ENCODE data around the gene C9orf78. TPM values are rescaled to one million over a fixed set of nuclear protein-coding genes. Genes with fewer than 3 reads are reported as not detected.
A peak's percentile ranks its signal among the peaks of the same experiment; 100 is the strongest.

C9orf78 gene
- total RNA-seq, 1 donor from 2014 or later: 38.0 TPM

DNA sequence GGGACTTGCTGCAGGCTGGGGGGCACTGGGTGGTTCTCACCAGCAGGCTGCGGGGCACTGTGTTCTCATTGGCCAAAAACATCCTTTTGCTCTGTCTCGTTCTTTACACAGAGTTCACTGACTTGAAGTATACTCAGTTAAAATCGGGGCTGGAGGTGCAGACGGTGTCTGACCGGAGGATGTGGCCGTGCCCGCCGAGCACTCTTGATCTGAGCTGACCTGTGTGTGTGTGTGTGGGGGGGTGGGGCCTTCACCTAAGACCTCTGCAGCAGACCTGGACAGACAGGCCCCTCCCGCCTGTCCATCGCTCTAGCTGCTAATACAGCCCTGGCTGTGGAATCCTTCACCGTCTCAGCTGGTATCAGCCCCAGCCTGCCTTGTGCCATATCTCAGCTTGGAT lies 25.0 kb downstream of the C9orf78 start:
- Mint-ChIP-seq H3K36me3 (ENCODE audit: low read depth, unreplicated experiment) (peaks cover 27% of the 10 kb centered on the region), H3K27ac (ENCODE audit: unreplicated experiment) (peak overlapping the region; percentile 69), H3K4me1 (ENCODE audit: low read depth, unreplicated experiment) (peaks cover 24% of the 10 kb centered on the region), H3K4me3 (ENCODE audit: unreplicated experiment) (no peak overlapping the region), H3K27me3 (ENCODE audit: low read depth, unreplicated experiment) (no peaks in the 10 kb centered on the region), H3K9me3 (ENCODE audit: unreplicated experiment) (no peaks in the 10 kb centered on the region)
- H3K4me1 ChIP-seq (ENCODE audit: insufficient read depth, low read length): no peaks in the 10 kb centered on the region
- peaks cover 12% of the 10 kb centered on the region for H3K36me3 ChIP-seq (ENCODE audit: insufficient read depth, low read length)
- peaks cover 40% of the 10 kb centered on the region for H4K20me1 ChIP-seq (ENCODE audit: insufficient read depth, low read length)
- no peaks in the 10 kb centered on the region for H3K27me3 ChIP-seq (ENCODE audit: insufficient read depth, low read length)
- H3K27ac ChIP-seq (ENCODE audit: low read depth, low read length): no peak overlapping the region
- H3K9ac ChIP-seq (ENCODE audit: low read length): no peak overlapping the region
- no peak overlapping the region for H3K4me3 ChIP-seq (ENCODE audit: insufficient read depth, low read depth, low read length)
- no peak for FAIRE-seq
- peaks cover 17% of the 10 kb centered on the region for H3K79me2 ChIP-seq (ENCODE audit: insufficient read depth, low read length)
- DNase-seq (ENCODE audit: low read depth): no peak
- TF ChIP-seq, protein P1, sequence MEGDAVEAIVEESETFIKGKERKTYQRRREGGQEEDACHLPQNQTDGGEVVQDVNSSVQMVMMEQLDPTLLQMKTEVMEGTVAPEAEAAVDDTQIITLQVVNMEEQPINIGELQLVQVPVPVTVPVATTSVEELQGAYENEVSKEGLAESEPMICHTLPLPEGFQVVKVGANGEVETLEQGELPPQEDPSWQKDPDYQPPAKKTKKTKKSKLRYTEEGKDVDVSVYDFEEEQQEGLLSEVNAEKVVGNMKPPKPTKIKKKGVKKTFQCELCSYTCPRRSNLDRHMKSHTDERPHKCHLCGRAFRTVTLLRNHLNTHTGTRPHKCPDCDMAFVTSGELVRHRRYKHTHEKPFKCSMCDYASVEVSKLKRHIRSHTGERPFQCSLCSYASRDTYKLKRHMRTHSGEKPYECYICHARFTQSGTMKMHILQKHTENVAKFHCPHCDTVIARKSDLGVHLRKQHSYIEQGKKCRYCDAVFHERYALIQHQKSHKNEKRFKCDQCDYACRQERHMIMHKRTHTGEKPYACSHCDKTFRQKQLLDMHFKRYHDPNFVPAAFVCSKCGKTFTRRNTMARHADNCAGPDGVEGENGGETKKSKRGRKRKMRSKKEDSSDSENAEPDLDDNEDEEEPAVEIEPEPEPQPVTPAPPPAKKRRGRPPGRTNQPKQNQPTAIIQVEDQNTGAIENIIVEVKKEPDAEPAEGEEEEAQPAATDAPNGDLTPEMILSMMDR (IDR thresholded peaks at IDR 0.05; ENCODE audit: insufficient read depth, low read depth, low read length): no peak
- TF ChIP-seq EZH2 (IDR thresholded peaks at IDR 0.05; ENCODE audit: insufficient read depth, low read length): no peak
- no peak overlapping the region for H3K4me2 ChIP-seq (ENCODE audit: low read length)
- H3K9me3 ChIP-seq (ENCODE audit: insufficient read depth, low read depth, low read length): no peaks in the 10 kb centered on the region
- H2AFZ ChIP-seq (ENCODE audit: low read depth, low read length): no peak overlapping the region

DNA sequence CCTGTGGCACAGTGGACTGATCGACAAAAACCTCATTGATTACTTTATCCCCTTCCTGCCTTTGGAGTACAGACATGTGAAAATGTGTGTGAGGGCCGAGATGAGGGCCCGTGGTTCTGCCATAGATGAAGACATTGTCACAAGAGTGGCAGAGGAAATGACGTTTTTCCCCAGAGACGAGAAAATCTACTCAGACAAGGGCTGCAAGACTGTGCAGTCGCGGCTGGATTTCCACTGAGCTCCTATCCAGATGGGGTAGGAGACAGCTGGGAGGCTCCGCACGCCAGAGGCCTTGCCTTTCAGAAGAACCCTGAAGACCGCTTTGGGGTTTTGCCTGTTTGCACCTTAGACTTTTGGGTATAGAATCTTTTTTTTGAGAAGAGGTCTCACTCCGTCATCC lies 25.7 kb downstream of the C9orf78 start:
- H3K36me3 ChIP-seq (ENCODE audit: insufficient read depth, low read length): peaks cover 12% of the 10 kb centered on the region
- no peak overlapping the region for H3K4me2 ChIP-seq (ENCODE audit: low read length)
- no peak overlapping the region for H3K27ac ChIP-seq (ENCODE audit: low read depth, low read length)
- H3K27me3 ChIP-seq (ENCODE audit: insufficient read depth, low read length): no peaks in the 10 kb centered on the region
- Mint-ChIP-seq H3K27ac (ENCODE audit: unreplicated experiment) (no peak overlapping the region), H3K9me3 (ENCODE audit: unreplicated experiment) (no peaks in the 10 kb centered on the region), H3K36me3 (ENCODE audit: low read depth, unreplicated experiment) (peaks cover 27% of the 10 kb centered on the region), H3K27me3 (ENCODE audit: low read depth, unreplicated experiment) (no peaks in the 10 kb centered on the region), H3K4me1 (ENCODE audit: low read depth, unreplicated experiment) (peaks cover 25% of the 10 kb centered on the region), H3K4me3 (ENCODE audit: unreplicated experiment) (no peak overlapping the region)
- no peaks in the 10 kb centered on the region for H3K4me1 ChIP-seq (ENCODE audit: insufficient read depth, low read length)
- no peak overlapping the region for H3K4me3 ChIP-seq (ENCODE audit: insufficient read depth, low read depth, low read length)
- H3K9me3 ChIP-seq (ENCODE audit: insufficient read depth, low read depth, low read length): no peaks in the 10 kb centered on the region
- TF ChIP-seq, protein P1 (IDR thresholded peaks at IDR 0.05; ENCODE audit: insufficient read depth, low read depth, low read length): no peak
- no peak for TF ChIP-seq EZH2 (IDR thresholded peaks at IDR 0.05; ENCODE audit: insufficient read depth, low read length)
- DNase-seq (ENCODE audit: low read depth) (no peak), FAIRE-seq (no peak)
- H4K20me1 ChIP-seq (ENCODE audit: insufficient read depth, low read length): peaks cover 37% of the 10 kb centered on the region
- peaks cover 19% of the 10 kb centered on the region for H3K79me2 ChIP-seq (ENCODE audit: insufficient read depth, low read length)
- H2AFZ ChIP-seq (ENCODE audit: low read depth, low read length): no peak overlapping the region
- H3K9ac ChIP-seq (ENCODE audit: low read length): no peak overlapping the region

DNA sequence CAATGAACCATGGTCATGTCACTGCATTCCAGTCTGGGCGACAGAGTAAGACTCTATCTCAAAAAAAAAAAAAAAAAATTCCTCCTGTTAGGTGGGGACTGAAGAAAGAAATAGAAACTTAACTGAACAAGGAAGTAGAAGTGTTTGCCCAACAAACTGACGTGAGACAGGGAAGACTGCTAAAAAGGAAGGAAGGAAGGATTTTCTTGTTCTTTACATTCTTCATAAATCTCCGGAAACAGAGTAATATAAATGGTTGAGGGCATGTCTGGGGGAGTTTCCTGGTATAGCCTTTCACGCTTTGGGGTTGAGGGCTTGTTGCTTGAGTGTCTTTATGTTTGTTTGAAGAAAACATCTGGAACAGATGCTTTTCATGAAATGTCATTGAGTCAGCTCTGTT lies 29.0 kb downstream of the C9orf78 start:
- DNase-seq (ENCODE audit: low read depth): no peak
- Histone ChIP-seq H3K4me2 (ENCODE audit: low read length) (no peak overlapping the region), H3K9me3 (ENCODE audit: insufficient read depth, low read depth, low read length) (no peaks in the 10 kb centered on the region), H4K20me1 (ENCODE audit: insufficient read depth, low read length) (peaks cover 34% of the 10 kb centered on the region), H3K9ac (ENCODE audit: low read length) (no peak overlapping the region), H2AFZ (ENCODE audit: low read depth, low read length) (no peak overlapping the region), H3K27me3 (ENCODE audit: insufficient read depth, low read length) (no peaks in the 10 kb centered on the region), H3K79me2 (ENCODE audit: insufficient read depth, low read length) (peaks cover 25% of the 10 kb centered on the region), H3K4me1 (ENCODE audit: insufficient read depth, low read length) (peaks cover 5% of the 10 kb centered on the region), H3K27ac (ENCODE audit: low read depth, low read length) (no peak overlapping the region), H3K4me3 (ENCODE audit: insufficient read depth, low read depth, low read length) (no peak overlapping the region), H3K36me3 (ENCODE audit: insufficient read depth, low read length) (peaks cover 12% of the 10 kb centered on the region)
- Mint-ChIP-seq H3K36me3 (ENCODE audit: low read depth, unreplicated experiment) (peaks cover 21% of the 10 kb centered on the region), H3K4me3 (ENCODE audit: unreplicated experiment) (no peak overlapping the region), H3K9me3 (ENCODE audit: unreplicated experiment) (no peaks in the 10 kb centered on the region), H3K4me1 (ENCODE audit: low read depth, unreplicated experiment) (peaks cover 19% of the 10 kb centered on the region), H3K27me3 (ENCODE audit: low read depth, unreplicated experiment) (no peaks in the 10 kb centered on the region), H3K27ac (ENCODE audit: unreplicated experiment) (no peak overlapping the region)
- FAIRE-seq: no peak
- TF ChIP-seq, protein P1 (IDR thresholded peaks at IDR 0.05; ENCODE audit: insufficient read depth, low read depth, low read length): no peak
- TF ChIP-seq EZH2 (IDR thresholded peaks at IDR 0.05; ENCODE audit: insufficient read depth, low read length): no peak
